ENCODE data around the gene ARL8B.
A peak's percentile ranks its signal among the peaks of the same experiment; 100 is the strongest.
"Not testable (repeated sequence)": the region's sequence is repeated elsewhere in the genome, so short reads cannot be mapped to it uniquely, and the experiment has no call there.

Gene ARL8B

DNA sequence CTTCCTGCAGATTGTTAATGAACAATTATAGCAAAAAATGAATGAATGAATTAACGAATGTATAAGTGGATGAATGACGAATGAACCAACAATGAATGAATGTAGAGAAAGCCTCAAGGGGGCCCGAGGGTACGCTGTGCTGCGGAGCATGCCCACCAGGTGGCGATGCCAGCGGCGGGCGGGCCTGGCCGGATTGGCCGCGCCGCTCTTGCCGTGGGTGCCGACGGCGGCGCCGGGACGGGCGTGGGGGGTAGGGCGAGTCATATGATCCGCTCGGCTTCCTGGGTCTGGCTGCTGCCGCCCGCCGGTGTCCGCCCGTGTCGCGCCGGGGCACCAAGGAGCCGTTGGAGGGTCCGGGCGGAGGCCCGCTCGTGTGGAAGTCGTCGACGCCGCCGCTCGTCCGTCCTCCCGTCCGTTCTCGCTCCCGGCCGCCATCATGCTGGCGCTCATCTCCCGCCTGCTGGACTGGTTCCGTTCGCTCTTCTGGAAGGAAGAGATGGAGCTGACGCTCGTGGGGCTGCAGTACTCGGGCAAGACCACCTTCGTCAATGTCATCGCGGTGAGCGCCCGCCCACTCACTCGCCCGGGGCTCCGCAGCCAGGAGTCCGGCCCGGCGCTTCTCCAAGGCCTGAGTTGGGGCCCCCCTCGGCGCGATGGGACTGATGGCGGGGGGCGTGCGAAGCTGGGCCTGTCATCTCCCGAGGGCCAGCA lies at the start of gene ARL8B:
TSS of gene ARL8B (plus strand) at position 263 of the 711 bp plus-strand sequence. CDS start at position 437, 174 bp downstream.
- DNase-seq (ENCODE audit: low spot score): peak; percentile 82
- peak within 1 kb of the TSS; percentile 89 for H3K27ac ChIP-seq
- TF ChIP-seq, protein P1, sequence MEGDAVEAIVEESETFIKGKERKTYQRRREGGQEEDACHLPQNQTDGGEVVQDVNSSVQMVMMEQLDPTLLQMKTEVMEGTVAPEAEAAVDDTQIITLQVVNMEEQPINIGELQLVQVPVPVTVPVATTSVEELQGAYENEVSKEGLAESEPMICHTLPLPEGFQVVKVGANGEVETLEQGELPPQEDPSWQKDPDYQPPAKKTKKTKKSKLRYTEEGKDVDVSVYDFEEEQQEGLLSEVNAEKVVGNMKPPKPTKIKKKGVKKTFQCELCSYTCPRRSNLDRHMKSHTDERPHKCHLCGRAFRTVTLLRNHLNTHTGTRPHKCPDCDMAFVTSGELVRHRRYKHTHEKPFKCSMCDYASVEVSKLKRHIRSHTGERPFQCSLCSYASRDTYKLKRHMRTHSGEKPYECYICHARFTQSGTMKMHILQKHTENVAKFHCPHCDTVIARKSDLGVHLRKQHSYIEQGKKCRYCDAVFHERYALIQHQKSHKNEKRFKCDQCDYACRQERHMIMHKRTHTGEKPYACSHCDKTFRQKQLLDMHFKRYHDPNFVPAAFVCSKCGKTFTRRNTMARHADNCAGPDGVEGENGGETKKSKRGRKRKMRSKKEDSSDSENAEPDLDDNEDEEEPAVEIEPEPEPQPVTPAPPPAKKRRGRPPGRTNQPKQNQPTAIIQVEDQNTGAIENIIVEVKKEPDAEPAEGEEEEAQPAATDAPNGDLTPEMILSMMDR (conservative IDR thresholded peaks at IDR 0.05; ENCODE audit: low read depth): peak; percentile 97
- ChIA-PET CTCF (interaction anchor here (0.5 to 0.8 kb wide), 4 partner anchors 17 to 318 kb away, joined by 3 to 4 read pairs (median 3); no protein-coding TSS in a partner anchor), POLR2A (ENCODE audit: low non-redundant PET) (interaction anchor here (1.2 kb wide), 1 partner anchor 75 kb away, joined by 3 read pairs; no protein-coding TSS in a partner anchor)

DNA sequence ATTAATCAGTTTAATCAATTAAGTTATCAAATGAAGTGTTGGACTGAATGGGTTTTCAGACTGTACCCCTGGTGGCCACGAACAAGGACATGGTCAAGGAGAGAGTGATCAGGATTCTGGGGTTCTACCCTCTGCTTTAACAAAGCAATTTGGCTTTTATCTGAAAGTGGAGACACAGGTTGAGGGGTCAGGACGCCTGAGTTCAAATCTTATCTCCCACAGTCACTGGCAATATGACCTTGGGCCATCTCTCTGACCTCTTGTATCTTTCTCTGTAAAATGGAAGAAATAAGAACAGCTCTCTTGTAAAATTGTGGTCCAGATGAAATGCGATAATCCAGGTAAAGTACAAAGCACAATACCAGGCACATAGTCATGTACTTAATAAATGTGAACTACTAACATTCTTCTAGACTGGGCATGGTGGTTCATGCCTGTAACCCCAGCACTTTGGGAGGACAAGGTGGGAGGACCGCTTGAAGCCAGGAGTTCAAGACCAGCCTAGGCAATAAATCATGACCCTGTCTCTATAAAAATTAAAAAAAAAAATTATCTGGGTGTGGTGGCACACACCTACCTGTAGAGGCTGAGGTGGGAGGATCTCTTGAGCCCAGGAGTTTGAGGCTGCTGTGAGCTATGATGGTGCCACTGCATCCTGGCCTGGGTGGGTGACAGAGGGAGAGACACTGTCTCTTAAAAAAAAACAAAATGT lies 48.6 kb upstream of the ARL8B start:
- no peak for DNase-seq (ENCODE audit: low spot score)
- TF ChIP-seq, protein P1 (conservative IDR thresholded peaks at IDR 0.05; ENCODE audit: low read depth): no peak
- no peak overlapping the region for H3K27ac ChIP-seq
- POLR2A ChIA-PET (ENCODE audit: low non-redundant PET): no interaction called here
- CTCF ChIA-PET: no interaction called here

DNA sequence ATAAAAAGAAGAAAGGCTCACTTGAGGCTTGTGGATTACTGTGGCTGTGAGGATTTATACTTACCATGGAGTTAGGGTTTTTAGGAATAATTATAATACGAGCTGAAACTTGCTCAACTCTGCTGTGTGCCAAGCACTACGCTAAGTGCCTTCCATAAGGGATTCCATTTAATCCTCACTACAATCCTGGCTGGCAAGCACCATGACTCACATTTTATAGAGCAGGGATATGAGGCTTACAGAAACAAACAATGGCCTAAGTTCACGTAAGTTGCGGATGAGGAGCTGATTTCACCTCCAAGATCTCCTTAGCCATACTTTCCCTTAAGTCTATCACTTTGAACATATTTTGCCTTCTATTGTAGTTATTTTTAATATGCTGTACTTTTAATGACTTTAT lies 43.9 kb upstream of the ARL8B start:
- peak overlapping the region; percentile 88 for H3K27ac ChIP-seq
- peak; percentile 84 for DNase-seq (ENCODE audit: low spot score)
- ChIA-PET POLR2A (ENCODE audit: low non-redundant PET) (no interaction called here), CTCF (interaction anchor here (0.5 to 0.6 kb wide), 2 partner anchors 40 to 92 kb away, joined by 4 read pairs; no protein-coding TSS in a partner anchor)
- TF ChIP-seq, protein P1 (conservative IDR thresholded peaks at IDR 0.05; ENCODE audit: low read depth): no peak

DNA sequence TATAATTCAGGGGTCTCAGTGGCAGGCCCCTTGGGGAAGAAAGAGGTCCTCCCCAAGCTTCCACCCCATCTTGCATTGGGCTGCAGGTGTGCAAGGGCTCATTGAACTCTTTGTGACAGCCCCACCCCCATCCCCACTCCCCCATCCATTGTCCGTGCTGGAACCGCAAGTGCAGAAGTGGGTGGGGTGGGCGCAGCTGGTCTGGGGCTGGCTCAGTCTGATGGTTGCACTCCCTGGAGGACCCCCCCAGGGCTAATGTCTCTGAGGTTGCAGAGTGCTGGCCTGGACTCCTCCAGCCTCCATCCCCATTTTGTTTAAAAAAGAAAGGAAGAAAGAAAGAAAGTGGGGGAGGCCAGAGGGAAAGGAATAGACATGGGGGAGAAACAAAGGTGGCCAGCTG lies 42.3 kb upstream of the ARL8B start:
- TF ChIP-seq, protein P1 (conservative IDR thresholded peaks at IDR 0.05; ENCODE audit: low read depth): no peak
- ChIA-PET CTCF (no interaction called here), POLR2A (ENCODE audit: low non-redundant PET) (no interaction called here)
- no peak overlapping the region for H3K27ac ChIP-seq
- DNase-seq (ENCODE audit: low spot score): no peak

DNA sequence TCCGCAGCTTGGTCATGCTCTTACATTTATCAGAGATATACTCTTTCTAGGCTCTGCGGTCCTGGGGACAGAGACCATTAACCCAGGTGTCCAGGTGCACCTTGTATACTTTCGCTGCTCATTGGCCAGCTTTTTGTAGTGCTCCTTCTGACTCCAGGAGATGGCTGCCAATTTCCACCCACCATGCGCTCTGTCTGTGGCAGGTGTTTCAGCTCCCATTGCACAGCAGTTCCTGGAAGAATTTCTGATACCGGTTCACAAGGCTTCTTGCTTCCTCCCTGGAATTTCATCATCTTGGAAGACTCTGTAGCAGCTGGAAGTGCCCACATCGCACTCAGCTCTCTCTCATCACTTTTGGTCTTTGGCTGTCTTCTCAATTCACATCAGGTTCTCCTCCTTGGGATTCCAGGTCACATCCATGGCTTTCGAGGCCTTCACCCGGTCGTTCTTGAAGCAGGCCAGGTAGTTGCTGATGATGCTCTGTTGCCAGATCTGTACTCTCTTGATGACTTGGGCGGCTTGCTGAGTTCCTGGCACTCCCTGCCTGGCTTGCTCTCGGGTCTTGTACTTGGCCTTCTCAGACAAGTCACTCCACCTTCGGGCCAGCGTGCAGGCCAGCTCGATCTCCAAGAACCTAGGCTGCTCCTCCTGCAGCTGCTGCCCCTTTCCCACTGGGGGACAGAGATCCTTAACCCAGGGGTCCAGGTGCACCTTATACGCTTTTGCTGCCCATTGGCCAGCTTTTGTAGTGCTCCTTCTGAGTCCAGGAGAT lies 41.1 kb upstream of the ARL8B start:
- ChIA-PET CTCF (no interaction called here), POLR2A (ENCODE audit: low non-redundant PET) (no interaction called here)
- DNase-seq (ENCODE audit: low spot score): no peak
- TF ChIP-seq, protein P1 (conservative IDR thresholded peaks at IDR 0.05; ENCODE audit: low read depth): no peak
- H3K27ac ChIP-seq: no peak overlapping the region

DNA sequence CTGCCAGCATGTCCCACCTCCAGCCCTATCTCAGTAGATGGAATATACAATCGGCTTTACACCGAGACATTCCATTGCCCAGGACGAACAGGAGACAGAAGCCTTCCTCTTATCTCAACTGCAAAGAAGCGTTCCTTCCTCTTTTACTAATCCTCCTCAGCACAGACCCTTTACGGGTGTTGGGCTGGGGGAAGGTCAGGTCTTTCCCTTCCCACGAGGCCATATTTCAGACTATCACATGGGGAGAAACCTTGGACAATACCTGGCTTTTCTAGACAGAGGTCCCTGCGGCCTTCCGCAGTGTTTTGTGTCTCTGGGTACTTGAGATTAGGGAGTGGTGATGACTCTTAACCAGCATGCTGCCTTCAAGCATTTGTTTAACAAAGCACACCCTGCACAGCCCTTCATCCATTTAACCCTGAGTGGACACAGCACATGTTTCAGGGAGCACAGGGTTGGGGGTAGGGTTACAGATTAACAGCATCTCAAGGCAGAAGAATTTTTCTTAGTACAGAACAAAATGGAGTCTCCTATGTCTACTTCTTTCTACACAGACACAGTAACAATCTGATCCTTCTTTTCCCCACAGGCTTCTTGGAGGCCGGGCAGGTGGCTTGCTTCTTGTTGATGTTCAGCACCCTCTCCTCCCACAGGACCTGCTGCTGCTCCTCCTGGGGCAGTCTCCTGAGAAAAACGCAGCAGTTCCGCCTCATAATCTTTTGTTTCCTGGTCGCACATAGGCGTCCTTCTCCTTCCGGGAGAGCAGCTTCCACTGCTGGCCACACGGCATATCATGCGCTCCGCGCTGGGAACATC lies 39.9 kb upstream of the ARL8B start:
- CTCF ChIA-PET; DNase-seq (ENCODE audit: low spot score); POLR2A ChIA-PET (ENCODE audit: low non-redundant PET): not testable (repeated sequence)

More for the DNA sequence above, 39.9 kb upstream of the ARL8B start:
- not testable (repeated sequence) for H3K27ac ChIP-seq
